DLD1 (cell line): ENCODE results near the gene CXCL1.

Source experiments
- in situ Hi-C: cut with HindIII; loops from 2 replicates; pipeline ENCODE4 v1.10.0; 2017; ENCODE audit warnings: low sequenced_read_pairs

CXCL1 gene

GRCh38 chr4:73850261-73850970, 18.8 kb upstream of the CXCL1 start:
- in situ Hi-C loops: no loop called here

GRCh38 chr4:73851293-73851692, 17.9 kb upstream of the CXCL1 start:
- in situ Hi-C loops: no loop called here

- in situ Hi-C loops: no loop called here
Observed at GRCh38 chr4:73852771-73853170, 16.4 kb upstream of the CXCL1 start.

- in situ Hi-C loops: no loop called here
Observed at GRCh38 chr4:73853246-73853704, 15.9 kb upstream of the CXCL1 start, which contains the start of gene PF4V1. Gene PF4V1 (plus strand): TSS chr4:73853296. CDS start chr4:73853363, 67 bp downstream.

DNA sequence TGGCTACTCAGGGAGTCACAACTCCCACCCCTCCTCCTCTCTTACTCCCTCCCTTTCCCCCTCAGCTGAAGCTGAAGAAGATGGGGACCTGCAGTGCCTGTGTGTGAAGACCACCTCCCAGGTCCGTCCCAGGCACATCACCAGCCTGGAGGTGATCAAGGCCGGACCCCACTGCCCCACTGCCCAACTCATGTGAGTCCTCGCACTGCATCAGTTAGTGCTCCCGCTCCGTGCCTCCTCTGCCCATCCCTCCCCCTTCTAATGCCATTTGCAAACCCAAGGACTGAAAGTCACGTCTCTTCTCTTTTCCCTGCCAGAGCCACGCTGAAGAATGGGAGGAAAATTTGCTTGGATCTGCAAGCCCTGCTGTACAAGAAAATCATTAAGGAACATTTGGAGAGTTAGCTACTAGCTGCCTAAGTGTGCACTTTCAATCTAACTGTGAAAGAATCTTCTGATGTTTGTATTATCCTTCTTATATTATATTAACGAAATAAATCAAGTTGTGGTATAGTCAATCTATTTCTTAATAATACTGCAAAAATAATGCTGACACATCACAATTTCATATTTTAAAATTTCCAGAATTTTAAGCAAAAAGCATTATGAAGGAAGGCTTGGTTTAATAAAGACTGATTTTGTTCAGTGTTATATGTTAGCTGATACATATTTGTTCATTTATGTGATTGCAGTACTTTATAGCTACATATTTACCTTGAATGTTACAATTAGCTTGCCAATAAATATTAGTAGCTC, 15.3 kb upstream of the CXCL1 start:
- in situ Hi-C loops: no loop called here

DNA sequence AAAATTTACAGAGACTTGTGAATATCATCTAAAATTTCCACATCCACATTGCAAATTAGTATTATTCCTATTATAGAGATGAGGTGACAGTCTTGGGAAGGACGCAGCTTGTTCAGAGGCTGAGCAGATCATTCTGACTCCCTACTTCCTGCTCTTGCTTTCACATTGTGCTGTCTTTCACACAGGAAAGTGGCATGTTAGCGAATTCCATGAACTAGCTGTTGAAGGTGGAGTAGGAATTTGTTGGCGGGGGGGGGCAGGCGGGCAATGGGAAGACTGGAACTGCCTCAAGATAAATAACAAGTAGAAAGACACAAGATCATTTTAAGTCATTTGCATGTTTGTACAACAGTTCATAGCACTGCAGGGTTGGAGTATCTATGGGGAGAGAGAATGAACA, 13.8 kb upstream of the CXCL1 start:
- in situ Hi-C loops: no loop called here

DNA sequence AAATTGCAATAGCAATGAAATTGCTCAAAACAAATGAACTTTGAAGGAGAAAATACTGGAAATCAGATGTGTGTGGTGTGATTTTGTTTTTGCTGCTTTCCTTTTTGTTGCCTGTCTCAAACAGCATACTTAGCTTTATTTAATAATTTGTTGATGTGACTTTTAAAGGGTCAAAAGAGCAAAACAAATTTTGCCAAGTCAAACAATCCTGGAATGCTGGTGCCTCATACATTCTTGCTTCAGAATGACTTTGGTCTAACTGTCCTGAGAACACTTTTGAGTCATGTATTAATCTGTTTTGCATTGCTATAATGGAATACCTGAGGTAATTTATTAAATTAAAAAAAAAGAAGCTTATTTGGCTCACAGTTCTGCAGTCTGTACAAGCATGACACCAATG, 12.7 kb upstream of the CXCL1 start:
- in situ Hi-C loops: no loop called here

- in situ Hi-C loops: loop anchor here (10.0 kb wide), 1 partner anchor 195 kb away; no protein-coding TSS in a partner anchor
Observed at GRCh38 chr4:73859614-73860088, 9.5 kb upstream of the CXCL1 start.

- in situ Hi-C loops: loop anchor here (10.0 kb wide), 1 partner anchor 195 kb away; no protein-coding TSS in a partner anchor
Observed at GRCh38 chr4:73860181-73860580, 9.0 kb upstream of the CXCL1 start.

- in situ Hi-C loops: loop anchor here (10.0 kb wide), 1 partner anchor 196 kb away; no protein-coding TSS in a partner anchor
Observed at GRCh38 chr4:73860917-73861316, 8.3 kb upstream of the CXCL1 start.

GRCh38 chr4:73862322-73862721, 6.9 kb upstream of the CXCL1 start:
- in situ Hi-C loops: loop anchor here (10.0 kb wide), 1 partner anchor 198 kb away; no protein-coding TSS in a partner anchor

DNA sequence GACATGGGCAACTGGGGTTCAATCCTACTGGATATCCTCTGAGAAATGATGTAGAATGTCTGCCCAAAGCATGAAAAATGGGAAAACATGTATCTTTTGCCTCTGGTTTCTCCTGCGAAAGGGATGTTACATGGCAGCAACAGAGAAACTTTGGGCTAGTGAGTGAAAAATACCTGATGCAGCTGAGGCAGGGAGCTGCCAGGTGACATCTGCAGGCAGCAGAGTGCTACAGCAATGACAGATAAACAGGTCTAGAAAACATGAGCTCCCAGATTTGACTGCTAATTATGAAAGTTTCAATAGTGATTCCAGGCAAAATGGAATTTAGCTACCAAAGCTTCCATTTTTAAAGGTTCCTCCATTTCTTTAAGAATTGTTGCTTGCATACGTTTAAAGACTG, 4.8 kb upstream of the CXCL1 start:
- in situ Hi-C loops: loop anchor here (10.0 kb wide), 1 partner anchor 200 kb away; no protein-coding TSS in a partner anchor

GRCh38 chr4:73864961-73865360, 4.2 kb upstream of the CXCL1 start:
- in situ Hi-C loops: loop anchor here (10.0 kb wide), 1 partner anchor 200 kb away; no protein-coding TSS in a partner anchor

- in situ Hi-C loops: loop anchor here (10.0 kb wide), 1 partner anchor 201 kb away; no protein-coding TSS in a partner anchor
Observed at GRCh38 chr4:73865431-73866096, 3.6 kb upstream of the CXCL1 start.

DNA sequence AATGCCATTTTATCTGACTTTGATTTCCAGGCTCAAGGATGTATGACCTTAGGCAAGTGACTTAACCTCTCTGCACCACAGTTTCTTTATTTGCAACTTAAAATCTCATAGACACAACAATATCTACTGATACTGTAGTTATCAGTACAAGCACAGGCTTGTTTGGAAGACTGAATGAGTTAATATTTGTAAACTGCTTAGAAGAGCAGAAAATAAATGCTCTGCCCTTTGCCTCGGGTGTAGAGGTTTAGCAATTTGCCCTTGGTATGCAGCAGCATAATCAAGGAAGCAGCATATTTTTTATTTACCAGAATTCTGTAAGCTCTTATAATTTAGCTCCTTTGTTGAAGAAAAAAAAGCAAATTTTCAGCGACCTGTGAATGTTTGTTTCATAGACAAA, 2.9 kb upstream of the CXCL1 start:
- in situ Hi-C loops: loop anchor here (10.0 kb wide), 1 partner anchor 201 kb away; no protein-coding TSS in a partner anchor

DNA sequence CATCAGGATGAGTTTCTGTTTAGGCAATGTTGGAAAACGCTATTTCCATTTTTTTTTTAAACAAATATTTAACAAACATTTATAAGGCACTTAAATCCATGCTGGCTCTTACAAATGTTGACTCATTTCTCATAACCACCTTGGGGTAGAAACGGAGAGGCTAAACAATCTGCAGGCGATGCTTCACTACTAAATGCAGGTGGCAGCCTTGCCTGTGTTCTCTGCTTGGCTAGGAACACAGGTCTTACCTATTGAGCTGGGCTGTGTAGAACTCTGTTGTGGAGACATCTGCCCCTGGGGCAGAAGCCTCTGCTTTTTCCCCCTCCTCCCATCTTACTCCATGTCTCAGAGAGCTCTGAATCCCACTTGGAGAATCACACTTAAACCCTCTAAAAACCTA, 1.4 kb upstream of the CXCL1 start:
- in situ Hi-C loops: loop anchor here (10.0 kb wide), 1 partner anchor 203 kb away; no protein-coding TSS in a partner anchor

DNA sequence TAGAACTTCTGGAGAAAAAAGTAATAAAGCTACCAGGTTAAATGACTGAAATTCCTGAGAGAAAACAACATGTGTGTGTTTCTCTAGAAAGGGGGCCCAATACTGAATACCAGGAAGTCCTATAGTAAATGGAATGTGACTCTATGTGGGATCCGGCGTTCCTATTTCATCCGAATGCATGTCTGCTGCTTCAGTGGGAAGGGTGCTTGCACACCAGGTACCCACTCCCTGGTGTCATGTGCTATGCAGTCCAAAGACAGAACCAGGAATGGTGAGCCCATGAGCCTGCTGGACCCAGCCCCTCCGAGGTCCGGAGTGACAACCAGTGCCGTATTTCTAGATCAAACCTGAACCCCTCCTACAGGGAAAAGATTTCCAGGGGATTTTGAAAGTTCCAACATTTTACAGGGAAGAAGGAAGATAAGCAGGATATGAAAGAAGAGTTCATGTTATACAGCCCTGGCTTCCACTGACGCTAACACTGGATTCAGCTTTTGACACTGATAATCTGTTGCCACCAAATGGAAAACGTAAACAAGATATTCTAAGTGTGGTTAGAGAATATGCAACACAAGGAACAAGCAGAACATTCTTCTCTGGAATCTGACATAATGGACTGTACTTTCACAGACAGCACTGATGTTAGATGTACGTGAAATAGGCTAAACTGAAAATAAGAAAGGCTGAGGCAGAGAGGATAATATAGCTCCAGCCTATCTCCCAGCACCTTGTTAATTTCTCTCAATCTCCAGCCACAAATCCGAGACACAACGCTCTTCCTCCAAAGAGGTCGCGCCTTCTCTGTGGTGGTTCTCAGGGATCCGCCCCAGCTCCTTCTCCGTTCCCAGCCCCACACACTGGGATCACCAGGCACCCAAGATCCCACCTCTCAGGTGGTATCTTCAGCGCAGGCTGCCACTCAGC, 725 bp upstream of the CXCL1 start:
- in situ Hi-C loops: loop anchor here (10.0 kb wide), 1 partner anchor 204 kb away; no protein-coding TSS in a partner anchor

DNA sequence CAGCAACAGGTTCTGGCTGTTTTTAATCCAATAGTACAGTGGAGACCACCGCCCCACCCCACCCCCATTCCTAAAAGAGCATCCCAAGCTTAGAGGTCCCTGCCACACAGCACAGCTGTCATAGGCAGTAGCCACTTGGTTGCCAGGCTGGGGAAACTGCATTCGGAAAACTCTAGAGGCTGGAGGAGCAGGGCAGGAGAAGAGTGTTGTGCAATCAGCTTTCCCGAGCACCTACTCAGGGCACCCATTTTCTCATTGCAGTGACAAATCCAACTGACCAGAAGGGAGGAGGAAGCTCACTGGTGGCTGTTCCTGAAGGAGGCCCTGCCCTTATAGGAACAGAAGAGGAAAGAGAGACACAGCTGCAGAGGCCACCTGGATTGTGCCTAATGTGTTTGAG, 1.1 kb downstream of the CXCL1 start:
- in situ Hi-C loops: no loop called here

DNA sequence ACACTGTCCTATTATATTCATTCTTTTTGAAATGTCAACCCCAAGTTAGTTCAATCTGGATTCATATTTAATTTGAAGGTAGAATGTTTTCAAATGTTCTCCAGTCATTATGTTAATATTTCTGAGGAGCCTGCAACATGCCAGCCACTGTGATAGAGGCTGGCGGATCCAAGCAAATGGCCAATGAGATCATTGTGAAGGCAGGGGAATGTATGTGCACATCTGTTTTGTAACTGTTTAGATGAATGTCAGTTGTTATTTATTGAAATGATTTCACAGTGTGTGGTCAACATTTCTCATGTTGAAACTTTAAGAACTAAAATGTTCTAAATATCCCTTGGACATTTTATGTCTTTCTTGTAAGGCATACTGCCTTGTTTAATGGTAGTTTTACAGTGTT, 1.6 kb downstream of the CXCL1 start:
- in situ Hi-C loops: no loop called here
